HG03460 (cell line): Measurements from ENCODE around the gene MAML2.

Source experiments
- ATAC-seq: cut with Tn5 transposase; IDR thresholded peaks from one replicate; pipeline ENCODE4 v1.9.1; 2021; ENCODE audit not compliant: unreplicated experiment

MAML2 gene

DNA sequence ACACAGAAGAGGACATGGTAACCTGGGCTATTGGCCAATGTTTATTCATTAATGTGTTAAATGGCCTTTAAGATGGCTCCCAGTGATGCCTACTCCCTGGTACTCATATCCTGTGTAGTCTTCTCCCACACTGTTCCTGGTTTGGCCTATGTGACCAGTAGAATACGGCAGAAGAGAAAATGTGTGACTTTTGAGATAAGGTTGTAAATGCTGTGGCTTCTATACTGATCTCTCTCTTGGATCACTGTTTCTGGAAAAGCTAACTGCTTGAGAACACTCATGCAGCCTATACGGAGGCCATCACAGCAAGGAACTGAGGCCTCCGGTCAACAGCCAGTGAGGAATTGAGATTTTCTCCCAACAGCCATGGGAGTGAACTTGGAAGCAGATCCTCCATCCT lies 24.1 kb downstream of the MAML2 start:
- no peak for ATAC-seq

DNA sequence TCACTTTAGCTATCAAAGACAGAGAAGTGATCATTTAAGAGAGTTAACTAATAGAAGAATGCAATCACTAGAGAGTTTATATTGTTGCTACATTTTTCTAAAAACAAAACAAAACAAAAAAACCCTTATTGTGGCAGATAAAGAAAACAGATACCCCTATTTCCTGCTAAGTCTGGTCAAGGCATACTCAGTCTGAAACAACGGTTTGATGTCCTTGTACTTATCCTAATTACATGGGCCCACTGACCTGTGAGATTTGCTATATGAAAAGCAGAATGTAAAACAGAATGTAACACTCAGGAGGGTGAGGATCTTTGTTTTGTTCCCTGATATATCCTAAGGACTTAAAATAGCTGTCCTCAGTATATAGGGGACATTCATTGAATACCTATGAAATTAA lies 24.6 kb downstream of the MAML2 start:
- ATAC-seq: no peak

DNA sequence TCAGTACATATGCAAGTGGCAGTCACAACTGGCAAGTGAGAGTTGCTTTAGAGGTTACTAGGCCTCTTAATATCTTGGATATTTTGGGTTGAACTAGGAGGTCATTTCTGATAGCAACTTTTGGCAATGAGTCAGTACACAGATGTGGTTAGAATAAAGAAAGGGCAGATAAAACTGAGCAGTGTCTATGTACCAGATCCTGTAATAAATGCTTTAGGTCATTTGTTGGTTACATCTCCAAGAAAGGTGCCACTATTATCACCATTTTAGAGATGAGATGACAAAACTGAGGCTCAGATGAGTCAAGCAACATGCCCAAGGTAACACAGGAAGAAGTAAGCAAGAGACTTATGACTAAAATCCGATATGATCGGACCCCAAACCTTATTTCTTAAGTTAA lies 25.0 kb downstream of the MAML2 start:
- ATAC-seq: no peak

DNA sequence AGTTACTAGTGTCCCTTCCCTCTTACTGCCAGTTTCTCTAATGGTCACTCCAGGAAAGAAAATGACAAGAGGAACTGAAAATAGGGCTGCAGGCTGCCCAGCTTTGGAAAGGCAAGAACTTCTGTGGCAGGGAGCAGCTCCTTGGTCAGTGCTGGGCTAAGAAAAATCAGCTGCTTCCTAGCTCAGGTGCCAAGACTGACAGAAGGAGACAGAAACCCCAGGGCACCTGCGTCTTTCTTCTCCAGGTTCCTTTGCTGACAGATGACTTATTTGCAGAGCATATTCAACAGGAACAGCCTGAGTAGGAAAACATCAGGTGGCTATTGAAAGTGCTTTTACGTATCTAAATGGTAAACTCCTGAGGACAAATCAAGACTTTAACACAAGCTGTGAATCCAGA lies 25.4 kb downstream of the MAML2 start:
- ATAC-seq: no peak

DNA sequence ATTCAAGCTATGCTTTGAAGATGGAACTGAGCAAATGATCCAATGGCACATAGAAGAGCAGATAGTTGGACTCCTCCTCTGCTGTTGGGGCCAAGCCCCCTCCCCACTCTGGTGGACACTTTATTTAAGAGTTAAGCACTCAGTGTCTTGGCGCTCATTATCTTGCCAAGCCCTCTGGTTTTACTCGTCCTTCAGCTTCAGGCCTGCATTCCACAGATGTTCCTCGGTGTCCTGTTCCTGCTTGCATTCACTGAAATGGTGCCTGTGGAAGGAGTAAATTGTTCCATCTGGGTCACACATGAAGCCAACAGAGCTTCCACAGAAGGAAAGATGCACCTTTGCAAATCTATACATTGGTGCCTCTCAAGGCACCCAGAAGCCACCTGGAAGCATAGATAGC lies 26.1 kb downstream of the MAML2 start:
- ATAC-seq: no peak

DNA sequence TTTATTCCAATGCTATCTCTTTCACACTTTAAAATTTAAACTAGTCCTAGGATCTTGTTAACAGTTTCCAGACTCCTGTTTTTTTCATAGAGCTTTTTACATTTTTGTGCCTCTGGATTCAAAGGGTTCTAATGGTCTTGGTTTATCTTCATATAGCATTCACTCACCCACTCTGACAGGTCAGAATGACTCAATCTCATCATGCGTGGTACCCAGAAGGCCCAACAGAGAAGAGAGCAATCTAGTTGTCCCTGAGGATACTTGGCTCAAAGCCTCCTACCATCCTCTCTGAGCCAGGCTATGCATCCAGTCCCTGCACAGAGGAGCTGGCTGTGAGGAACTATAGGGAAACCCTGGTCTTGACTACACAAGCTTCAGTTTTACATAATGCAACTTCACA lies 27.5 kb downstream of the MAML2 start:
- no peak for ATAC-seq

DNA sequence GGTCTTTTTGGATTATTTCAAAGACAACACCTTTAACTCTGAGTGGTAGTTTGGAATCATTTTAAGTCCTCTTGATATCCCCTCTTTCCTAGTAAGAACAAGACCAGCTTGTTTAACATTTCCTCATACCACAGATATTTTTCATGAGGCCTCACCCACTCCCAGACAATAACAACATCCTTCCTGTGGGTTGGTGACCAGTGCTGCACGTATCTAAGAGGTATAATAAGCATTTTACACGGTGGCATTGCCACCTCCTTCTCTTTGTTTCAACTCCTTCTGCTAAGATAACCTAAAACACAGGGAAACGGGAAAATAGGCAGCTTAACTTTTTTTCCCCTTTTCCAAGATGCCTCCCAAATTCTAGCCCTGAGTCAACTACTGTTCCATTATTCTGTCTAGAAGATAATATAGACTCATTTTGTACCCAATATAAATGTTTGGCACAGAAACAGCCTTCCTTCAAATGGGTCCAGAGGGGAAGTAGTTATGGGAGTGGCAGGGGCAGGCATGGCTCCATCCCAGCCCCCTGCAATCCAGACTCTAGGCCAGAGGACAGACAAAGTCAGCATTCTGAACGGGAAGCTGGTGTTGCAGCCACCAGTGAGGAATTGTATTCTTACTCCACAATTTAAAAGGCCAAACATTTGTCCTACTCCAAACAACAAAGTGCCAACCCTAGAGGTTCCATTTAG lies 28.5 kb downstream of the MAML2 start:
- no peak for ATAC-seq

DNA sequence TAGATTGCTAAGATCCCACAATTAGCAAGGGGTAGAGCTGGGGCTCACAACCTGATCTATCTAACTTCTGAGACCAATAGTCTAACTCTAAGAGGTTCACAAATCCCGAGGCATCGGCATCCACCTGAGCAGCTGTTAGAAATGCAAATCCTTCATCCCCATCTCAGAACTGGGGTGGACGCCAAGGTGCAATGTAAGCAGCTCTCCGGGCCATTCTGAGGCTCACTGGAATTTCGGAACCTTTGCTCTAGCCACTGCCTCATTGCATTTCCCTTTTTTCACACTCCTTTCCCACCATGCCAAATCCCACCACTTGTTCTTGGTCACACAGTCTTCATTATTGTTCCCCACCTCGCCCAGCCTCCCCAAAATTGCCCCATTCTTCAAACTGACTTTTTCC lies 29.8 kb downstream of the MAML2 start:
- no peak for ATAC-seq

DNA sequence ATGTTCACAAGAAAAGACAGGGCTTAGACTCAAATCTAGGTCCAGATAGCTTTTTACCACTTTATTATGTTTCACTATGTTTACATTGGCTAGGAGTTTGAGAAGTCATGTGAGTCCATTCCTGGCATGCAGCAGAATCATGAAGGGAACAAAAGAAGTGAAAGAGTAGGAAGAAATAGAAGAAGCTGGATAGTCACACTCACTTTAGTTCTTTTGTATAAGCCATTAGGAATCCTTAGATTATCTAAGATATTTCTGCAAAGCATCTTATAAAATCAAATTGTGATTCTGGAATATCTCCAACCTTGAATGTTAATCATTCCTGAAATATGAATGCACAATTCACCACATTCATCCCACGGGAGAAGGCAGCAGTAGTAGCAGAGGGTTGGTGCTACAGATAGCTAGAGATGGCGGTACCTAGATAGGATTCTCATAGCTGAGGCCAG lies 31.9 kb downstream of the MAML2 start:
- ATAC-seq: no peak

DNA sequence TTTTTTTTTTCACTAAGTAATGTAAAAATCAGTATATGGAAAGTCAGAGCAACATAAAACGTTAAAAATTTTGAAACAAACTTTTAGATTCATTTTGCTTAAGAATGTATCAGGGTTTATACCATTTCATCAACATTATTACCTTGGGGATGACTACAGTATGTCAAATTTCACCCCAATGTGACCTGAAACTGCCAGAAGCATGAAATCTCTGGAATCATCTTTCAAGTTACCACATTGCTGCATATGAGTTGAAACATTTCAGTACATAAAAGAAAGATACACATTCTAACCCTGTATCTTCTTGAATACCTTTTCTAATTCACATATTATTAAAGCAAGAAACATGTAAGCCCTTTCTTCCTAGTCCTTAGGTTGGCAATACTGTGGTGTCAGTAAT lies 32.8 kb downstream of the MAML2 start:
- ATAC-seq: no peak

DNA sequence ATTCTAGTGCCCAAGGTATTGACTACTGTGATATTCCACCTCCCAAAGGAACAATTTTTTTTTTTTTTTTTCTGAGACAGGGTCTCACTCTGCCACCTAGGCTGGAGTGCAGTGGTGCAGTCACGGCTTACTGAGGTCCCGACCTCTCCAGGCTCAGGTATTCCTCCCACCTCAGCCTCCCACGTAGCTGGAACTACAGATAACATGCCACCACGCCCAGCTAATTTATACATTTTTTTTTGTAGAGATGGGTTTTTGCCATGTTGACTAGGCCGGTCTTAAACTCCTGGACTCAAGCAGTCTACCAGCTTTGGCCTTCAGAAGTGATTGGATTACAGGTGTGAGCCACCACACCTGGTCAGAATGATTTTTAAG lies 33.4 kb downstream of the MAML2 start:
- ATAC-seq: no peak

DNA sequence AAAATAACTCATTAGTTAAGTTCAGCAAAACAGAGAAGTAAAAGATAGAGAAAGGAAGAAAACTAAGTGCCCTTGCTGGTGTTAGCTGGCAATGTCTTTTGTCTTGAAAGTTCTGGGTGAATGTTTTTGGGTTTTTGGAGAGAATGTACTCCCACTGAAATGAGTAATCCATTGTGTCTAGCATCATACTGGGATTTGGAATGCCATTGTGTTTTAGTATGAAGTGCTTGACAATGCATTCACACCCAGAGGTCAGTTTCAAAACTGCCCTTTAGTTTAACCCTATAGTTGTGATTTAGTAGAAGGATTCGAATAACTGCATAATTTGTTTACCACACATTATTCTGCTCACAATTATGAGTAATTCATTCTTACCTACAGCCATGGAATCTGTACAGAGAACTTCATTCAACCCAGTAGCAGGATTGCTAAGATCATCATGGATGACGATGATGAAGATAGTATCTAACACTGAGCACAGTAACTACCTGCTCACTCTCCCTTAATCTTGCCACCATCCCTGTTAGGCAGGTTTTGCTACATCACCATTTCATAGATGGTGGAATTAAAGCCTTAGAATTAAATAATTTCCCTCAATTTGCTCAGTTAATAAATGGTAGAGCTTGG lies 33.9 kb downstream of the MAML2 start:
- ATAC-seq: no peak

DNA sequence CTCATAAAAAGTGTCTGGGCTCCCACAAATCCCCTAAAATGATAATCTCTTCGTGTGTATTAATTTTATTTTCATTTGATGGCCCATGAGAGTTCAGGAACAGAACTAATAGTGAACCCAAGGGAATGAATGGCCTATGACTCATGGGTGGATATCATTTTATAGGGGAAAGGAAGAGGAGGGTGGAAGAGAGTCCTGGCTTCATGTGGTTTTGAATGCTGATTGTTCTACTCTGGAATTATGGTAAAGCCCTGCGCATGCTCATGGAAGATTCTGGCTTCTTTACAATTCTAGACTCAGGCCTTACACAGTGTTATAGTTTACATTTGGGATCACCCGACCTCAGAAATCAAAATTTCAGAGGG lies 35.2 kb downstream of the MAML2 start:
- no peak for ATAC-seq

DNA sequence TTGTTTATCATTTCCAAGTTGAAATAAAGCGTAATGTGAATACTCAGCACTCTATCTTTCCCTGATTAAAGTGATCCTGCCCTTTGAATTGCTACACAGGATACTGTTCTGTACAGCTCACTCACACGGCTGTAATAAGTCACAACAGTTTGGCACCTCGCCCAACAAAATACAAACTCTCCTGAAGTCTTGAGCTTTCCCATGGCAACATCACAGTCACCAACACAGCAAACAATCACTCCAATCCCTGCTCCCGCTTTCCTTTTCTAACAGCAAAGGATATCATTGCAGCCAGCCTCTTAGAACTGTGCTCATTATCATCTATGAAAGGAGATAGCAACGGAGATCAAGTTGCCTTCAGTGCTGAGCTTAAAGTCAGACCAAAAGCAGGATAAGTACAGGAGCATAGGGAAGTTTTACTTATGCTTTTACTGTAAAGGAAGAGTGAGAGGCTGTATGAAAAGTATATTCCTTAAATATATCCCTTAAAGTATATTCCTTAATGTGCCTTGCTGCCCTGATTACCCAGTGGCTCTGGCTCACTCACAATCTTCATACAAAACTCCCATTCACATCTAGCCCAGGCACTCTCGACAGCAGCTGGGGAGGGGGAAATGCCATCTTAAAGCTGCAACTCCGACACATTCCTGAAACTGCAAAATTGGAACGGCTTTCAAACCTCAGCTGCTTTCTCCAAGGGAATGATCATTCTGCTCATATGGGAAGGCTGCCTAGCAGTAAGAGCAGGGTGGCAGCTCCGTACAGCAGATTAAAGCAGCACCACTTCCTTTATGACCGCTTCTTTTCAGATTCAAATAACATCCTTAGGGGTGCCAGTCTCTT lies 35.8 kb downstream of the MAML2 start:
- ATAC-seq: no peak

DNA sequence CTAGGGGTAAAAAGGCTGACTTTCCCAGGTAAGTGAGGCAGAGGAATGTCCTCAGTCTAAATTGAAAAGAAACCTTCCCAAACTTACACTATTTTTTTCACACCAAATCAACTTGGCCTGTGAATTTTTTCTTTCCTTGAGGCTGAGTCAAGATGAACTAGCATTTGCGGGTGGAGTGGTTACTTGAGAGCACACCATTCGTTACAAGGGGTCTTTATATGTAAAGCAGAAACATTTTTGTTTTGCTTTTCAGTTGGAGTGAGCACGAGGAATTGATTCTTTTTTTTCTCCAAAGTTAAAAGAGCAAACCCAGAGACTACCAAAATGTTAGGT lies 36.4 kb downstream of the MAML2 start:
- no peak for ATAC-seq

DNA sequence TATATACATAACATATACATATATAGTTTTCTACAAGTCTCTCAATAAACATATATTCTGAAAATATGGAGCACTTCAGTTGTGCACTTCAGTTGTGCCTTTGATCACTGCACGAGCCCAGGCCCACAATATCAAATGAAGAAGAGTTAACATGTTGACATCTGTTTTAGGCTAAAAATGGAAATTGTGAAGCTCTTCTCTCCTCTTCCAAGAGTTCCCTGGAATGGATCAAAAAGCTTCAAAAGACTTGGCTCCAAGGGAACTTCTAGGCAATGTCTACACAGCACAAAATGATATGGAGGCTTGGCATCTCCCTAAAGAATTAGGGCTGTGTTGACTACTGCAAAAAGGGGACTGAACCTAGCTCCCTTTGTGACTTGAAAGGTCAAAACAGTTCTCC lies 36.9 kb downstream of the MAML2 start:
- no peak for ATAC-seq

DNA sequence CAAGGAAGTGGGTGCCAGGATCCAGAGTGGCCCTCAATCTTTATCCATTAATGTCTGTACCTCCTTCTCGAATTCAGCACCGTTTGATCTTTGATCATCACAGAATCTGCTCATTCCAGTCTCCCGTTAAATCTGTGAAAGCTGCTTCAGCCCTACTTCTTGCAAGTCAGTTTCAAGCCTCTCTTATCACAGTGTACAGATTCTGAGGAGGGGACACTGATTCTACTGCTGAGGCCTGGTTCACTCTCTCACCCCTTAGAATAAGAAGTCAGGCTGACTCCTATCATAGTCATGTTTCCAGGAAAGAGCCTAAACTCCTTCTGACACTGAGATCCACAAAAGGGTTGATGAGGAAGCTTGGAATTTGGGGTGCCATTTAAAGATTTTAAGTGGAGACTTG lies 39.0 kb downstream of the MAML2 start:
- no peak for ATAC-seq

DNA sequence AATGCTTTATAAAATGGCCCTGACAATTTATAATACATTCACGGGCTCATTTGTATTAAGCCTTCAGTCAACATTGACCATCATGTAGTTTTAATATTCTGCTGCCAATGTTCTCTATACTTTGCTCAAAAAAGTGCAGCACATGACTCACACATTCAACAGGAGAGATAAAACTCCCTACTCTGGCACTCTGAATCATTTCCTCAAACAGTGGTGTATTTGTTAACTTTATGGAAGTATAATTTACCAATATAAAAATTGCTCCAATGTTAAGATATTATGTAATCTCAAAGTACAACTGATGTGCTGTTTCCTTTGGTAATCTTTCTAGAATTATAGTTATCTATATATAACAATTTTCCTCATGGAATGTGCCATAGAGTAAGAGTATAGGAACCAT lies 39.9 kb downstream of the MAML2 start:
- ATAC-seq: no peak

DNA sequence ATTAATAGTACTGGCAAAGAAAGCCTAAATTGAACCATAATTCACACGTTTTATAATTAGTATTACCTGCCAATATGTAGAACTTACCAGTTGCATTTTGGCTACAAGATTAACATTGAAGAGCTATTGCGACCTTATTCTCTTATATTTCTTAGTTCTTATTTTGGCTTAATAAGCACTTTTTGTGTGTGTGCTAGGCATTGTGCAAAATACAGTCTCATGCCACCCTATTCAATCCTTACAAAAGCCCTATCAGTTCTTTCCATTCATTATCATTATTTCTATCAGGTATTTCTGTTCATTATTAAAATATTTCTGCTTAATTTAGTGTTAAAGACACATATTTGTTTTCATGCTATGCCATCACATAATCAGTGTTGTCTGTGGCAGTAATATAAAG lies 41.2 kb downstream of the MAML2 start:
- ATAC-seq: no peak

DNA sequence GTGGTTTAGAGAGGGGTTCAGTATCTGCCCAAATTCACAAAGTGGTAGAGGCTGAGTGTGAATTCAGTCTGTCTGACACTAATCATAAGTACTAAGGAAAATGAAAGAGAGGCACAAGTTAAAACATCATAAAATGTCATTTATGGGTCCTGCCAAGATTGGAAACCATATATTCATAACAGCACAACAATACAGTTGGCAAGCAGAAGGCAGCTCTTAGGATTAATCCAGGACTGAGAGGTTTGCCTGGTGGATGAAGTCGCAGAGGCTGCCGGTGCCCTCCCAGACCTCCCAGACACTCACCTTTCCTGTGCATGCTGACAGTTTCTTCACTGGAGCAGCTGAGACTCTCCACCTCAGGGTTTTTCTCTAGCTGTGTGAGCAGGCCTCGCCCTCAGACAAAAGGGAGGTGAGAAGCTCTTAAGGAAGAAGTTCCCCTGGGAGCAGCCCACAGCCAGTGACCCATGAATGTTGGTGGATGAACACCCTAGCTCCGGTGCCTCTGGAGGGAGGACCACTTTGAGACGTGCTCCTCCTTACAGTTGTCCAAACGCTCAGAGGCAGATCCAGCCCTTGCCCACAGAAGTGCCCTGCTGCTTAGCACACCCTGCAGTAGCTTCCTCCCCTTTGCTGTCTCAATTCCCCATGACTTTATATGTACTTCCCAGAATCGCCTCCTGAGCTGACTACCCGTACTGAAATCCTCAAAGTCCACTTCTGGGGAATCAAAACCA lies 43.7 kb downstream of the MAML2 start:
- ATAC-seq: no peak

DNA sequence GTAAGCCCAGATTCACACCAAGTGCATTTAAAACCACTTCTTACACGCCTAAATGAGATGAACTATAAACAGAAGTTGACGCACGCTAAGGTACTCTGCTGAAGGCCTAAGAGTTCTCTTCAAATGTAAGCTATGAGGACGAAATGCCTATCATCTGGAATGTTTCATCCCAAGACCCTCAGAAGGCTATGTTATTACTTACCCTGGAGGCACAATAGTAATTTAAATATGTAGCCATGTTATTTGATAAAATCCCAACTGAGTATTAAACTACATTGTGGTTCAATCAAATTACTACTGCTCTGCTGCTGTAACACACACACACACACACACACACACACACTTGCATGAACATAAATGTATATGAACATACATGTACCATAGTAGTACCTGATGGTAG lies 47.6 kb downstream of the MAML2 start:
- ATAC-seq: no peak

DNA sequence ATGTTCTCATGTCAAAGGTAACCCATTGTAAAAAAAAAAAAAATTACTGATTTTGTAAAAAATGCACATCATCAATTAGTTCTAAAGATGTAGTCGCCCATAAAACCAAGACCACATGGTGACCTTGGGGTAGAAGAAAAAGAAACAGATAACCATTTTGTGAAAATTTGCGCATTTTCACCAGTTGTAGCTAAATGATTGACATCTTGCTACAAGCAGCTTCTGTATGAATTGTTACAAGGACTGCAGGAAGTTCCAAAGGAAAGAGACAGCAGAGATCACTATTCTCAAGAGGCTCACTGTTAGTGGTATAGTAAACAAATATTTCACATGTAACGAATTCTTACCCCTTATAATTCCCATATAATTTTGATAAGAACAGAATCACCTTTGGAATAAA lies 48.7 kb downstream of the MAML2 start:
- ATAC-seq: no peak
